Activated CD4-positive, alpha-beta T cell treated with anti-CD3 and anti-CD28 coated beads for 36 hours (primary cell): ENCODE data around the gene SPOCK1. TPM values are rescaled to one million over a fixed set of nuclear protein-coding genes. Genes with fewer than 3 reads are reported as not detected.
"Not testable (repeated sequence)": the region's sequence is repeated elsewhere in the genome, so short reads cannot be mapped to it uniquely, and the experiment has no call there.

ENCODE experiments used
- ATAC-seq: fragments of 200-7000 bp; cut with Tn5 transposase; one replicate; pipeline ENCODE4 v1.10.0; 2021; ENCODE audit warnings: mild to moderate bottlenecking, moderate library complexity
- CTCF ChIA-PET: fragments of 350-600 bp; sonication (Branson Sonifier 250); formaldehyde crosslinking; loops from one replicate; lab custom pipeline; 2021; ENCODE audit warnings: antibody characterized with exemption; lab: Charles Lee
- POLR2A ChIA-PET: fragments of 350-600 bp; sonication (Branson Sonifier 250); formaldehyde crosslinking; loops from one replicate; lab custom pipeline; 2021; ENCODE audit warnings: antibody characterized with exemption, inconsistent platforms; lab: Charles Lee
- DNase-seq: peaks from one replicate; pipeline ENCODE4 v3.0.0-alpha.2; 2020
- H3K27ac Mint-ChIP-seq: one replicate; pipeline ENCODE4 v1.8.0; 2021; ENCODE audit warnings: mixed read lengths
- H3K27me3 Mint-ChIP-seq: one replicate; pipeline ENCODE4 v1.8.0; 2021; ENCODE audit warnings: mixed read lengths
- H3K36me3 Mint-ChIP-seq: one replicate; pipeline ENCODE4 v1.8.0; 2021; ENCODE audit warnings: low read depth, mixed read lengths
- H3K4me1 Mint-ChIP-seq: one replicate; pipeline ENCODE4 v1.8.0; 2021; ENCODE audit warnings: mixed read lengths
- H3K4me3 Mint-ChIP-seq: one replicate; pipeline ENCODE4 v1.8.0; 2021; ENCODE audit warnings: mild to moderate bottlenecking, moderate library complexity, mixed read lengths
- H3K9me3 Mint-ChIP-seq: one replicate; pipeline ENCODE4 v1.8.0; 2021; ENCODE audit warnings: low read depth, mixed read lengths
- intact Hi-C, 2 experiments: fragments of 100-400 bp; cut with DNase I in 1 of 2; cut with micrococcal nuclease in 1 of 2; formaldehyde crosslinking; loops; one replicate each; pipeline versions ENCODE4 v1.14.2 to v1.15.1; 2022 to 2024; cut with DNase I, micrococcal nuclease
- total RNA-seq, 2 experiments: library from RNA; stranded (reverse); gene quantifications; one replicate each; pipeline ENCODE4 v1.2.3, GENCODE V29; 2021

The SPOCK1 gene
- not detected for total RNA-seq

- CTCF ChIA-PET, result interaction anchor here (0.8 to 4.3 kb wide), 3 partner anchors 154 to 179 kb away, joined by 3 to 41 read pairs (median 5); no protein-coding TSS in a partner anchor
- POLR2A ChIA-PET, result no interaction called here
- H3K27ac Mint-ChIP-seq, result no peak within 1 kb of the TSS
- ATAC-seq (peak; percentile 96), DNase-seq (peak; percentile 81)
- no peaks in the 10 kb centered on the region for H3K36me3 Mint-ChIP-seq
- intact Hi-C loops, result loop anchor here (1.0 kb wide), 2 partner anchors 155 to 179 kb away; no protein-coding TSS in a partner anchor
- no peaks in the 10 kb centered on the region for H3K4me1 Mint-ChIP-seq
- H3K9me3 Mint-ChIP-seq, result no peaks in the 10 kb centered on the region
- H3K4me3 Mint-ChIP-seq, result no peak within 1 kb of the TSS
- H3K27me3 Mint-ChIP-seq, result peaks cover 25% of the 10 kb centered on the region
These were observed at the start of gene SPOCK1 for GRCh38 chr5:137498736-137499505. SPOCK1 (minus strand) TSS chr5:137499326.

GRCh38 chr5:137545956-137546355 is 46.8 kb upstream of the SPOCK1 start:
- ChIA-PET CTCF (no interaction called here), POLR2A (no interaction called here)
- DNase-seq, result no peak
- peaks cover 25% of the 10 kb centered on the region for H3K27me3 Mint-ChIP-seq
- H3K4me1 Mint-ChIP-seq, result no peaks in the 10 kb centered on the region
- no peak overlapping the region for H3K27ac Mint-ChIP-seq
- H3K9me3 Mint-ChIP-seq, result peaks cover 3% of the 10 kb centered on the region
- H3K36me3 Mint-ChIP-seq, result no peaks in the 10 kb centered on the region
- intact Hi-C loops, result no loop called here
- no peak for ATAC-seq
- H3K4me3 Mint-ChIP-seq, result no peak overlapping the region

DNA sequence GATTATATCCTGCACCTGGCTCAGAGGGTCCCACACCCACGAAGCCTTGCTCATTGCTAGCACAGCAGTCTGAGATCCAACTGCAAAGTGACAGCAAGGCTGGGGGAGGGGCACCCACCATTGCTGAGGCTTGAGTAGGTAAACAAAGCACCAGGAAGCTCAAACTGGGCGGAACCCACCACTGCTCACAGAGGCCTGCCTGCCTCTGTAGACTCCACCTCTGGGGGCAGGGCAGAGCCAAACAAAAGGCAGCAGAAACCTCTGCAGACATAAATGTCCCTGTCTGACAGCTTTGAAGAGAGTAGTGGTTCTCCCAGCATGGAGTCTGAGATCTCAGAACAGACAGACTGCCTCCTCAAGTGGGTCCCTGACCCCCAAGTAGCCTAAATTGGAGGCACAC is 36.3 kb upstream of the SPOCK1 start:
- H3K4me3 Mint-ChIP-seq, H3K36me3 Mint-ChIP-seq, H3K27ac Mint-ChIP-seq, H3K9me3 Mint-ChIP-seq, intact Hi-C loops, ATAC-seq, POLR2A ChIA-PET, H3K27me3 Mint-ChIP-seq, H3K4me1 Mint-ChIP-seq, DNase-seq, CTCF ChIA-PET: not testable (repeated sequence)

GRCh38 chr5:137533963-137534362 is 34.8 kb upstream of the SPOCK1 start:
- Mint-ChIP-seq H3K9me3 (peaks cover 3% of the 10 kb centered on the region), H3K4me3 (no peak overlapping the region)
- intact Hi-C loops, result no loop called here

GRCh38 chr5:137531266-137531665 is 32.1 kb upstream of the SPOCK1 start:
- no peak overlapping the region for H3K27ac Mint-ChIP-seq

More at GRCh38 chr5:137533963-137534362, 34.8 kb upstream of the SPOCK1 start:
- DNase-seq (no peak), ATAC-seq (no peak)
- ChIA-PET POLR2A (no interaction called here), CTCF (no interaction called here)
- H3K4me1 Mint-ChIP-seq, result no peaks in the 10 kb centered on the region
- H3K27me3 Mint-ChIP-seq, result peaks cover 9% of the 10 kb centered on the region
- no peak overlapping the region for H3K27ac Mint-ChIP-seq
- no peaks in the 10 kb centered on the region for H3K36me3 Mint-ChIP-seq

GRCh38 chr5:137521246-137521645 is 22.1 kb upstream of the SPOCK1 start:
- POLR2A ChIA-PET, result no interaction called here

More at GRCh38 chr5:137531266-137531665, 32.1 kb upstream of the SPOCK1 start:
- H3K4me3 Mint-ChIP-seq, result no peak overlapping the region
- ChIA-PET POLR2A (no interaction called here), CTCF (no interaction called here)
- H3K4me1 Mint-ChIP-seq, result no peaks in the 10 kb centered on the region
- intact Hi-C loops, result no loop called here
- H3K27me3 Mint-ChIP-seq, result peaks cover 3% of the 10 kb centered on the region
- DNase-seq (no peak), ATAC-seq (no peak)
- peaks cover 3% of the 10 kb centered on the region for H3K9me3 Mint-ChIP-seq
- H3K36me3 Mint-ChIP-seq, result no peaks in the 10 kb centered on the region

DNA sequence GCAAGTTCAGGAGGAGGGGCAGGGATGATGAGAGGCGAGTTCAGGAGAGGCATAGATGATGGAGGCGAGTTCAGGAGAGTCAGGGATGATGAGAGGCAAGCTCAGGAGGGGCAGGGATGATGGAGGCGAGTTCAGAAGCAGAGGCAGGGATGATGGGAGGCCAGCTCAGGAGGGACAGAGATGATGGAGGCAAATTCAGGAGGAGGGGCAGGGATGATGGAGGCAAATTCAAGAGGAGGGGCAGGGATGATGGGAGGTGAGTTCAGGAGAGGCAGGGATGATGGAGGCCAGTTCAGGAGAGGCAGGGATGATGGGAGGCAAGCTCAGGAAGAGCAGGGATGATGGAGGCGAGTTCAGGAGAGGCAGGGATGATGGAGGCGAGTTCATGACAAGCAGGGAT is 17.8 kb upstream of the SPOCK1 start:
- CTCF ChIA-PET, result no interaction called here
- no peaks in the 10 kb centered on the region for H3K36me3 Mint-ChIP-seq
- H3K27me3 Mint-ChIP-seq, result peaks cover 33% of the 10 kb centered on the region
- no peak overlapping the region for H3K27ac Mint-ChIP-seq
- no peak for DNase-seq
- intact Hi-C loops, result no loop called here
- H3K4me3 Mint-ChIP-seq, result no peak overlapping the region
- H3K4me1 Mint-ChIP-seq, result no peaks in the 10 kb centered on the region
- POLR2A ChIA-PET, result no interaction called here
- peaks cover 1% of the 10 kb centered on the region for H3K9me3 Mint-ChIP-seq
- no peak for ATAC-seq

More at GRCh38 chr5:137521246-137521645, 22.1 kb upstream of the SPOCK1 start:
- intact Hi-C loops, result no loop called here
- Mint-ChIP-seq H3K27me3 (peaks cover 17% of the 10 kb centered on the region), H3K4me1 (no peaks in the 10 kb centered on the region), H3K36me3 (no peaks in the 10 kb centered on the region), H3K4me3 (no peak overlapping the region), H3K27ac (no peak overlapping the region), H3K9me3 (no peaks in the 10 kb centered on the region)
- CTCF ChIA-PET, result interaction anchor here (0.7 kb wide), 2 partner anchors 52 to 176 kb away, joined by 3 read pairs; no protein-coding TSS in a partner anchor
- no peak for ATAC-seq
- DNase-seq, result no peak

GRCh38 chr5:137516251-137516797 is 17.2 kb upstream of the SPOCK1 start:
- H3K27ac Mint-ChIP-seq, result no peak overlapping the region
- H3K36me3 Mint-ChIP-seq, result no peaks in the 10 kb centered on the region
- H3K27me3 Mint-ChIP-seq, result peaks cover 37% of the 10 kb centered on the region
- H3K4me3 Mint-ChIP-seq, result no peak overlapping the region
- DNase-seq (no peak), ATAC-seq (no peak)
- ChIA-PET POLR2A (no interaction called here), CTCF (no interaction called here)
- H3K9me3 Mint-ChIP-seq, result peaks cover 6% of the 10 kb centered on the region
- intact Hi-C loops, result no loop called here
- H3K4me1 Mint-ChIP-seq, result no peaks in the 10 kb centered on the region

DNA sequence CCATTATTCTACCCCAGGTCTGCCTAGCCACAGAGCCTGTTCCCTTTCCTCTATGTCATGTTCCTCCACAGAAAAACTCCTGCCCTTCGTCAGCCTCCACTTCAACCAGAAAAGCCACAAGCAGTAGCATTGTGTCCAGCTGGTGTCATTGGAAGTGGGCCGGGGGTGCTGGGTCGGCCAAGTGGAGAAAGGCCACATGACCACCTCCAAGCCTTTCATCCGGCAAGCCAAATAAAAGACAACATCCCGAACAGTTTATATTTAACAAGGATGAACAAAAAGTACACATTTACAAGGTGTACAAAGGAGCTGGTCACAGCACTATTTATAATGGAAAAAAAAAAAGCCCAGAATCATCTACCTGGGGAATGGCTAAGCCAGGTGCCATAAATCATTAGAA is 16.1 kb upstream of the SPOCK1 start:
- CTCF ChIA-PET, result no interaction called here
- DNase-seq, result no peak
- Mint-ChIP-seq H3K27ac (no peak overlapping the region), H3K4me3 (no peak overlapping the region), H3K9me3 (peaks cover 6% of the 10 kb centered on the region), H3K36me3 (no peaks in the 10 kb centered on the region), H3K4me1 (no peaks in the 10 kb centered on the region), H3K27me3 (peaks cover 41% of the 10 kb centered on the region)
- intact Hi-C loops, result no loop called here
- POLR2A ChIA-PET, result no interaction called here
- no peak for ATAC-seq

DNA sequence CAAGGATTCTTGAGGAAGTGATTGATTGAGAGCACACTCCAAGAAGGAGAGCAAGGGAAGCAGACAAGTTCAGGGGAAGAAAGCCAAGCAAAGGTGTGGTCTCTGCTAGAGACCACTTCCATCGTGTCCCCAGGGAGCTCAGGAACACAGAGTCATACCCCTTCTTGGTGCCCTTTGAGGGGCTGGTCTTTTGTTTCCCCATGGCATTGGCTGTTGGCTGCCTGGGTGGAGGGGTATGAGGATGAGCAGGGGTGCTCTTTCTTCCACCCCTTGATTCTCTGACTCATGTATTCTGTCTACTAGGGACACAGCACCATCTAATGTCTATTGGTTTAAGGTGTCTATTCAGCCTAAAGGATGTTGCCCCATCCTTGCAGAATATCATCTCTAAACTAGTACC is 11.5 kb upstream of the SPOCK1 start:
- POLR2A ChIA-PET, result no interaction called here
- DNase-seq (no peak), ATAC-seq (no peak)
- H3K4me3 Mint-ChIP-seq, result no peak overlapping the region
- no peaks in the 10 kb centered on the region for H3K4me1 Mint-ChIP-seq
- CTCF ChIA-PET, result no interaction called here
- intact Hi-C loops, result no loop called here
- no peaks in the 10 kb centered on the region for H3K36me3 Mint-ChIP-seq
- H3K27ac Mint-ChIP-seq, result no peak overlapping the region
- H3K9me3 Mint-ChIP-seq, result peaks cover 6% of the 10 kb centered on the region
- H3K27me3 Mint-ChIP-seq, result peaks cover 33% of the 10 kb centered on the region

DNA sequence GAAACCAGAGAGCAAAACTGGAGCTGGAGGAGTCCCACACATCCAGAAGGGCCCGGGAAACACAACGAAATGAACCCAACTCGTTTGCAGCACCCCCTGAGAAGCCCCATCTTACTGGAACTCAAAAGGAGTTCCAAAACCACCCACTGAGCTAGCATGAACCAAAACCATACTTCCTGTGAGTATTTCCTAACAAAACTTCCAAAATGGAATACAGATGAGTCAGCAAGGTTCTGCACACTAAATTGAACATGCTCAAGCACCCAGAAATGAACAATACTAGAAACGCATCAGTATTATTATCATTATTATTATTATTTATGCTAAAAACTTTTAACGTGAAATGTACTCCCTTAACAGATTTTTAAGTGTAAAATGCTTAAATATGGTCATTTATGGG is 8.0 kb upstream of the SPOCK1 start:
- no peak for DNase-seq
- intact Hi-C loops, result no loop called here
- CTCF ChIA-PET, result interaction anchor here (0.6 to 1.1 kb wide), 3 partner anchors 120 to 187 kb away, joined by 3 read pairs; no protein-coding TSS in a partner anchor
- H3K9me3 Mint-ChIP-seq, result peaks cover 6% of the 10 kb centered on the region
- H3K27me3 Mint-ChIP-seq, result peaks cover 27% of the 10 kb centered on the region
- no peaks in the 10 kb centered on the region for H3K4me1 Mint-ChIP-seq
- no peaks in the 10 kb centered on the region for H3K36me3 Mint-ChIP-seq
- ATAC-seq, result no peak
- H3K4me3 Mint-ChIP-seq, result no peak overlapping the region
- POLR2A ChIA-PET, result no interaction called here
- no peak overlapping the region for H3K27ac Mint-ChIP-seq

- Mint-ChIP-seq H3K27ac (no peak overlapping the region), H3K36me3 (no peaks in the 10 kb centered on the region), H3K4me1 (no peaks in the 10 kb centered on the region), H3K9me3 (no peaks in the 10 kb centered on the region), H3K4me3 (no peak overlapping the region), H3K27me3 (peaks cover 21% of the 10 kb centered on the region)
- CTCF ChIA-PET, result interaction anchor here (1.1 kb wide), 1 partner anchor 186 kb away, joined by 3 read pairs; no protein-coding TSS in a partner anchor
- no peak for DNase-seq
- no peak for ATAC-seq
- POLR2A ChIA-PET, result no interaction called here
- intact Hi-C loops, result no loop called here
These were observed 7.2 kb upstream of the SPOCK1 start for GRCh38 chr5:137506296-137506695.
